DMS 273 treated with DMSO at 0.1 percent for 48 hours (cell line): Measurements from ENCODE around the gene ZBTB8A.
A peak's percentile ranks its signal among the peaks of the same experiment; 100 is the strongest.
"Not testable (repeated sequence)": the region's sequence is repeated elsewhere in the genome, so short reads cannot be mapped to it uniquely, and the experiment has no call there.

Source experiments
- DNase-seq: peaks from one replicate; lab custom pipeline; 2025; lab: John Stamatoyannopoulos, UW

Gene ZBTB8A

DNA sequence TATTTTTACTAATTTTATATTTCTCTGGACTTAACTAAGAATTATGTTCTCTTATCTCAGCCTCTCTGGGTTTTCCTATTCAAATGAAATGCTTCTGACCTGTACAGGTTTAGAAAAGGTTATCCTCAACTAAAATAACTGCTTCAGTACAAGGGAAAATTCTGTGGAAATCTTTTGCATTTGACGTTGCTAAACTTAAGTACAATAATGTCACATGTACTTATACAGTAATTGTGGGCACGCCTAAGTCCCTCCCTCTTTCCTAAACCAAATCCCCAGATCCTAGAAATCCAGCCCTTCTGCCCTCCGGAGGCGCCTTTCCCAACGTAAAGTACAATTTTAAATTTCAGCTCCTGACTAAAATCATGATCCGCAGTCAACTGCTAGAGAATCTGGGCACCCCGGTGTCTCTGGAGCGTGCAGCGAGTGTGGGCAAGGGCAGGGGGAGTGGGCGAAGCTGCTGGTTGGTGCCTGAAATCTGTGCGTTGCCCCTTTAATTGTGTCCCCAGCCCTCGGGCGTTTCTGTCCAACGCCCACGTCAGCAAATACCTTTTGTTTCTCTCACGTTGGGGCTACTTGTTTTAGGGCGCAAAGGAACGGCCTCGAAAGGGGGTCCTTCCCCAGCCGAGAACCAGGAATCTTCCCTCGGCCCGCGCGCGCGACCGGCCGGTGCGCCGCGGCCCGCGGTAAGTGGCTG lies at the start of gene ZBTB8A:
ZBTB8A (plus strand) TSS at position 541 of the 697 bp plus-strand sequence. CDS start 53,505 bp downstream, outside the sequence.
- DNase-seq: peak; percentile 41

DNA sequence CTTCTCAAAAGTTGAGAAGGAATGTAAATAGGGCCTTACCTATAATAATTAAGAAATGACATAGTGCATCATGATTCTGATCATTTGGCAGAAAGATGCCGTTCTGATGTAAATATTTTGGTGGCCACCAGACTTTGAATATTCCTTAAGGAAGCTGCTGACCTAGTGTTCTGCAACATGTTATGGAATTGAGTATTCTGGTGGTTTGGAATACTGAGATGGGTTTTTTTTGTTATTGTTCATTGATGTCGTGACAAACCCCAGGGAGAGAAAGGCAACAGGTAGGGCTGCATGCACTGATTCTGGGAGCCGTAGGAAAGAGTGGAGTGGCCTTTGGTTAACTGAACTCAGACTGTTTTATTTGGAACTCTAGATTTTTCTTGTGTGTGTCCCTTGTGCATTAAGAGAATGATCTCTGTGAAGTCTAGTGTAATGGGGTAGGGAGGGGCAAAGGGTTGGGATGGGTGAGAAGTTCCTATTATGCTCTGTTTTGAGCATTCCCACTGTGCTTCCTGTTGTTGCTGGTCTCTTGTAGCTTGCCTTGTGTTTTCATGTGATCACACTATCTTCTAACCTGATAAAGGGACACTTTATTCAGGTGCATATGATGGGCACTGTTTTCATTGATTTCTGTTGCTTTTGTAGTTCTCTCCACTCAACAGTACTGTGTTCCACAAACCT lies 49.3 kb upstream of the ZBTB8A start:
- DNase-seq: no peak

DNA sequence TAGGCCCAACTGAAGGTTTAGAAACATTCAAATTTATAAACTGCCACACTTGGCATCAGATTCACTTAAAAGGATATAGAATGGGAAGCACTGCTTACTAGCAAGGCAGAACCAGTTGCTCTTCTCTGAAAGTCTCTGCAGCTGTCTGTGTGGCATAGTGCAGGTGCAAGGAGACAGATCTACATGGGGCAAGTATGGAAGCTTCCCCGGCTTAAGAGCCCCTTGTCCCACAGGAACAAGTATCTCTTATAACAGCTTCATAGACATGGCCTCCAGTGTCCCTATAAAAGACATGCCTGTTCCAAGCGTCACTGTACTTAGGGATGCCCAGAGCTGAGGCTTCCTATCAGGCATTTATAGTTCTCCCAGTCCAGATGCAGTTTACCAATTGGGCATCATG lies 47.8 kb upstream of the ZBTB8A start:
- no peak for DNase-seq

DNA sequence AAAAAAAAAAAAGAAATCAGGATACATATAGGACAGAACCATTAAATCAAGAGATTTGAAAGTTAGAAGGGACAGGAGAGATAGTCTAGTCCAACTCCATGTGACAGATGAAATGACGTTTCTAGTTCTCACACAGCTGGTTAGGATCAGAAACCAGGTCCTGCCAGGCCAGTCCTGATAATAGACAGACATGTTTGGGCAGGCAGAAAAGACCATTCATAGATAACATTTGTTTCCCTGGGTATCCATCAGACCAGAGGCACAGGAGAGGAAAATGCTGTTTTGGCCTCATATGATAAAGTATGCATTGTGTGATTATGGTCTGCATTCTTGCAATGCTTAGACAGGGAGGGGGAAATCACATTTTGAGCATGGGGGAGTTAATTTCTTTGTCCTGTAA lies 45.0 kb upstream of the ZBTB8A start:
- DNase-seq: no peak

DNA sequence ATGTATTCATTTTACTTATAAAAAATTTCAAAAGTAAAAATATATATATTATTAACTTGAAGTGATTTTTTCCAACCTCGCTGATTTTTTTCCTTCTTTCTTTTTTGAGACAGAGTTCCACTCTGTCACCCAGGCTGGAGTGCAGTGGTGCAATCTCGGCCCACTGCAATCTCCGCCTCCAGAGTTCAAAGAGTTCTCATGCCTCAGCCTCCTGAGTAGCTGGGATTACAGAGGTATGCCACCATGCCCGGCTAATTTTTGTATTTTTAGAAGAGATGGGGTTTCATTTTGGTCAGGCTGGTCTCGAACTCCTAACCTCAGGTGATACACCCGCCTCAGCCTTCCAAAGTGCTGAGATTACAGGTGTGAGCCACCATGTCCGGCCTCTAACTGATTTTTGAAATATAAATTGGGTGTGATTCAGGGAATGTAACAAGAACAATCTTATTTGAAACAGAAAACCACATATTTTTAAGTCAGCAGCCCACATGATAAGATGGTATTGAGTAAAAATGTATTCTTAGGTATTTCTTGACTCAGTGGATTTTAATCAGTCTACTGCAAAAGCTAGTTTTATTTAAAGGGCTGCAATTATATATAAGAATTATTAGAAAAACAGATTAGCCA lies 44.4 kb upstream of the ZBTB8A start:
- DNase-seq: no peak

DNA sequence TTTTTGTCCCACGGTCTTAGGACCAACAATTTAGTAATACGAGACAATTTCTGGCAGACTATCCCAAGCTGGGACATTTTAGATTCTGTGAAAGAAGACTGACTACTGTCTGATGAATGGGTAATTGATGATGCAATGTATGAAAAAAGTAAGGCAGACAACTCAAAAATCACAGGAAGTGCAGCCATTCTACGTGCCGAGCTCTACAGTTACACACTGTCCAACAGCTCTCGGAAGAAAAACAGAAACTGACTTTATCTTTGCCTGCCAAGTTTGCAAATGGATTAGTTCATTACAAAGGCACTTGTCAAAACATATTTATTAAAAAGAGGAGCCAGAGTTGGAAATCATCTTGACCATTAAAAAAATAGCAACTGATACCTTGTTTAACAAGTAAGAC lies 43.1 kb upstream of the ZBTB8A start:
- no peak for DNase-seq

DNA sequence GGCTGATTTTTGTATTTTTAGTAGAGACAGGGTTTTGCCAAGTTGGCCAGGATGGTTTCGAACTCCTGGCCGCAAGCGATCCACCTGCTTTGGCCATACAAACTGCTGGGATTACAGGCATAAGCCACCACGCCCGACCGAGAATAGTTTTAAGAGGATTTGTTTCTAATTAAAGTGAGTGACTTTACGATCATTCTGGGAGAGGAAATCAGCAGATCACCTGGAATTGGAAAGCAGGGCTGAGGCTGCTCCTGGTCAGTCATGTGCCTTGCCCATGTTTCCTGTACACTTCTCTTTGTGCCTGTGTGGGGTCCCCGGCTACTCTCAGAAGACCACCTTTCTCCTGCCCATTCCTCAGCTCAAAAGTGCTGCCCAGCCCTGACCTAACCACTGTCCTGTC lies 40.5 kb upstream of the ZBTB8A start:
- no peak for DNase-seq

DNA sequence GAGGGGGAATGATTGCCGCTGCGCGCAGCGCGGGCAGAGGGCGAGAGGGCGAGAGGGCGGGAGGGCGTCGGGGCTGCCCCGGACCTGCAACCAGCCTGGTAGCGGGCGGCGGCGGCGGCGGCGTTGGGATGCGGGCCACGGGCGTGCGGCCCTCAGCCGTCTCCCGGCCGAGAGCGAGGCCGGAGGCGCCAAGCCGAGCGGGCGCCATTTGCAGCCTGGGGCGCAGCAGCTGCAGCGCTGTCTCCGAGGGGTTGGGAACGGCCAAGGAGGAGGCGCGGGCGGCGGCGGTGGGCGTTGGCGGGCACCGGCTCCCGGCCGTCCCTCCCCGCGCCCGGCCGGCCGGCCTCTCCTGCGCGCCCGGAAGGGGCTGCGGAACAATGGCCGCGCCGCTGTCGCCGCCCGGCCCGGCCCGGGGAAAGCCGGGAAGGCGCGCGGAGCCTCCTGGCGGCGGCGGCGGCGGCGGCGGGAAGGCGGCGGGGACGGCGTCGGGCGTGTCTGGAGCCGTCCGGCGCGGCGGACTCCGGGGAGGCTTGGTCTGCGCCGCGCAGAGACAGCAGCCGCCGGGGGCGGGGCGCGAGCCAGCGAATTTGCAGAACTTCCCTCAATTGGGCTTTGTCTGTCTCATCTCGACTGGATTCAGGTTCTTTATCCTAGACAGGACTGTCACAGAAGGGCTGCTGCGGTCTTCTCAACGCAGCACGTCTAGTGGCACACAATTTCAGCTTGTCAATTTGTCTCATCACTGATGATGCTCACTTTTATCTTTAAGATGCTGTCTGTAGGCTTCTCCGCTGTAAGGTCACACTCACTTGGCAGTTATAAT lies 38.6 kb upstream of the ZBTB8A start:
- DNase-seq: peak; percentile 22

DNA sequence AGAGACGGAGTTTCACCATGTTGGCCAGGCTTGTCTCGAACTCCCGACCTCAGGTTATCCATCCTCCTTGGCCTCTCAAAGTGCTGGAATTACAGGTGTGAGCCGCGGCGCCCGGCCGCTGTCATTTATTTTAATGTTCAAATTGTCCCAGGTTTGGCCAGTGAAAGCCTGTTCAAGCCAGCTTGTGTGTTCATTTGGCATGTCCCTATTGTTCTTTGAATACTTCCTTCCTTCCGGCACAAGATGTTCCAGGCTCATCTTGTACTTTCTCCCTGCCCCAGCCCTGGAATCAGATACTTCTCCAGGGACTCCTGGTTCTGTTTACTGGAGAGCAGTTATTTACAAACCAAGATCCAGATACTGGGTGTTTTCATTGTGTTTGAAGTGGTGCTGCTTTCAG lies 37.4 kb upstream of the ZBTB8A start:
- DNase-seq: no peak

DNA sequence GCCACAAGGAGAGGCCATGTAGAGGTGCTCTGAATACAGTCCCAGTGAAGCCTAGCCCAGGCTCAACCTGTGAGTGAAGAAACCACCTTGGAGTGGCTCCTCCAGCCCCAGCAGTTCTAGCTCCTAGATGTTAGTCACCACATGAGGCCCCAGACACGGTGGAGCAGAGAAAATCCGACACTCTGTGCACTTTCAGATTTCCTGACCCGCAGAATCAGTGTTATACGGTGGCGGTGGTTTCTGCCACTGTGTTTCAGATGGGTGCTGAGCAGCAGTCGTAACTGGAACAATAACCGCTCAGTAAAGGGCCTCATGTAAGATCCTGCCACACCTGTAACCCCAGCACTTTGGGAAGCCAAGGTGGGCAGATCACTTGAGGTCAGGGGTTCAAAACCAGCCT lies 36.1 kb upstream of the ZBTB8A start:
- no peak for DNase-seq

DNA sequence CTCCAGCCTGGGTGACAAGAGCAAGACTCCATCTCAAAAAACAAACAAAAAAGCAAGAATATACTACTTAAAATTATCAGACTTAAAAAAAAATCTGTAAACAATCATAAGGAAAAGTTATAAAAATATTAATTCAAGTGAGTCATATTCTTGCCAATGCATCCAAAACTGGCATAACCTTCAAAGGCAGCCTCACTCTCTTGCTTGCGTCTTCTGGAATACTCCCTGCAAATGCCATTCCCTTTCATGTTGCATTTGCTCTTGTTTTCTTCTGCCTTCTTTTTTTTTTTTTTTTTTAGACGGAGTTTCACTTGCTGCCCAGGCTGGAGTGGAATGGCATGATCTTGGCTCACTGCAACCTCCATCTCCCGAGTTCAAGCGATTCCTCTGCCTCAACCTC lies 32.2 kb upstream of the ZBTB8A start:
- DNase-seq: no peak

DNA sequence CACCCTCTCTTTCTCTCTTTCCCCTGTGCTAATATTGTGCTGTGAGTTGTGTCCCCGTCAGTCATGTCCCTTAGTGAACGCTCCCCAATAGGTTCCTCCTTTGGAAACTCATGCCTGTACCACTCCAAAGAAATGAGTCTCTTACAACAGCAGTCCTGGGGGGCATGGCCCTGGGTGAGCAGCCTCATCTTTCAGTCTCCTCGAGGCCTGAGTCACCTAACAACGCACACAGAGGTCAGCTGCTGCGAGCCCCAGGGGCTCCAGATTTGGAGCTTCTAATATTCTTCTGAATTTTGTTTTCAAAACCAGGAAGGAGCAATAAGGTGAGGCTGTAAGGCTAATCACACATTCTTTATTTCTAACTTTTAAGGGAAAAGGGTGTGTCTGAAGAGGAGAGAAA lies 30.5 kb upstream of the ZBTB8A start:
- no peak for DNase-seq

DNA sequence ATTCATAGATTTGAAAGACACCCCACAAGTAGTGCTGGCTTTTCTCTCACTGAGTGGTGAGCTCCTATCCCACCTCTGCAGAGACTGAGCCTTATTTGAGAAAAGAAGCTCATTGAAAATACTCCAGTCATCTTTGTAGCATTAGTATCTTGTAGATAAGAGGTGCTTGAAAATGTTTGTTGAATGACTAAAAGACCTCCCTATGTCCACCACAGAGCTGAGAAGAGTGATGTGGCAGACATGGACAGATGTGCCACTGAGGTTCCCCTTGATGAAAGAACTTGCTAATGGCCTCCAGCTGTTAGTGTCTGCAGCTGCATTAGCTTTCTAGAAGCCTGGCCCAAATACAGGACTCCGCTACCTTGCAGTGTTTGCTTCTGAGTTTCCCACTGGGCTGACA lies 29.3 kb upstream of the ZBTB8A start:
- no peak for DNase-seq

DNA sequence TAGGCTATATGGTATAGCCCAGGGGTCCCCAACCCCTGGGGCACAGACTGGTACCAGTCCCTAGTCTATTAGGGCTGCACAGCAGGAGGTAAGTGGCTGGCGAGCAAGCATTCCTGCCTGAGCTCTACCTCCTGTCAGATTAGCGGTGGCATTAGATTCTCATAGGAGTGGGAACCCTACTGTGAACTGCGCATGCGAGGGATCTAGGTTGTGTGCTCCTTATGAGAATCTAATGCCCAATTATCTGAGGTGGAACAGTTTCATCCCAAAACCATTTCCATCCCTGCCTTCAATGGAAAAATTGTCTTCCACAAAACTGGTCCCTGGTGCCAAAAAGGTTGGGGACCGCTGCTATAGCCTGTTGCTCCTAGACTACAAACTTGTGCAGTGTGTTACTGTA lies 22.8 kb upstream of the ZBTB8A start:
- DNase-seq: no peak

DNA sequence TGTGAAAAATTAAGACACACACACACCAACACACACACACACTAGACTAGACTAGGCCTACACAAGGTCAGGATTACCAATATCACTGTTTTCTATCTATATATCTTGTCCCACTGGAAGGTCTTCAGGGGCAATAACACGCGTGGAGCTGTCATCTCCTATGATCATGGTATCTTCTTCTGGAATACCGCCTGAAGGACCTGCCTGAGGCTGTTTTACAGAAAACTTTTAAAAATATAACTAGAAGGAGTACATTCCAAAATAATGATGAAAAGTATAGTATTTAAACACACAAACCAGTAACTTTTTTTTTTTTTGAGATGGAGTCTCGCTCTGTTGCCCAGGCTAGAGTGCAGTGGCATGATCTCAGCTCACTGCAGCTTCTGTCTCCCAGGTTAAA lies 20.3 kb upstream of the ZBTB8A start:
- DNase-seq: no peak

DNA sequence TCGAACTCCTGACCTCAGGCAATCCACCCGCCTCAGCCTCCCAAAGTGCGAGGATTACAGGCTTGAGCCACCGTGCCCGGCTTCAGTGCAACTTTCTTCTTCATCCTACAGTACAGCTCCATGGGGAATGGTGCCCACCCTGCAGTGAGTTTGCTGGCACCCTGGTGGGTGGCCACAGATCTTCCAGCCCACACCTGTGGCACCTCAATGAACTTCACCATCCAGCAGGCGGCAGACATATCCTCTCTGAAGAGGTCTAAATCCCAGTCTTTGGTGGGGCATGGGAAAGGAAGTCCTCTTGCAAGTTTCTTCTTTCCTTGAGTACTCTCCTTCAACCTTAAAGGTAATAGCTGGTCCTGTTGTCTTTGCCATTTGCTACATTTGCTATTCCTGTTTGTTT lies 18.1 kb upstream of the ZBTB8A start:
- no peak for DNase-seq

DNA sequence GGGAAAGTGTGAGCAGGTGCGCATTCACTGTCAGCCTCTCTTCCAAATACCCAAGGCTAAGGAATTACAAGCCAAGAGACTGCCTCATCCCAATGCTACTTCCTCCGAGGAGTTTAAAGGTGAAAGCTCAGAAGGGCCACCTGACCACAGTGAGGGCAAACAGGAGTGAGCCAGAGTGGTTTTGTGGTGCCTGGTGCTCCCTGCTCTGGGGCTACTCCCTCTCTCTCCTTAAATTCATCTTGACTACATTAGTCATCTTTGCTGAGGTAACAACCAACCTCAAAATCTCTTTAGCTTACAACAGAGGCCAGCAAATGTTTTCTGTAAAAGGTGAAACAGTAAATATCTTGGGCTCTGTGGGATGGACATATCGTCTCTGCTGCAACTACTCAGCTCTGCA lies 14.2 kb upstream of the ZBTB8A start:
- DNase-seq: no peak

DNA sequence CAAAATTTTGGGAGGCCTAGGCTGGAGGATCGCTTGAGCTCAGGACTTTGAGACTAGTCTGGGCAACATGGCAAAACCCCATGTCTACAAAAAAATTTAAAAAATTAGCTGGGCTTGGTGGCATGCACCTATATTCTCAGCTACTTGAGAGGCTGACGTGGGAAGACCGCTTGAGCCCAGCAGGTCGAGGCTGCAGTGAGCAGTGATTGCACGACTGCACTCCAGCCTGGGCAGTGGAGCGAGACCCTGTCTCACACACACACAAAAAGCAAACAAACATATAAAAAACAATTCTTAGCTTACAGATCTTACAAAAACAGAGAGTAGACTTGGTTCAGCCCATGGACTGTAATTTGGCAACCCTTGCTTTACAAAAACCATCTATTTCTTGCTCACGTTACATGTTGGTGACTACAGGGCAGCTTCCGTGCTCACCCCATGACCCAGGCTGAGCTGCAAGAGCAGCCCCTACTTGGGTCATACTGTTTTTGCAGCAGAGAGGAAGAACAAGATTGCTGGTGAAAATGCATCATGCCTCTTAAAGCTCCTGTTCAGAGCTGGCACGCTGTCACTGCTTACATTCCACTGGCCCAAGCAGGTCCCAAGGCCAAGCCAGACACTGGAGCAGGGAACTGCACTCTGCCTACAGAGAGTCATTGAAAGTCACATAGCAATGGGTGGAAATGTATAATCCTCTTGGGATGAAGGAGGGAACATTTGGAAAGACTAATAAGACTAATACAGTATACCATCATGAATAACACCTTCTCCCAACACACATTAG lies 13.4 kb upstream of the ZBTB8A start:
- DNase-seq: no peak

DNA sequence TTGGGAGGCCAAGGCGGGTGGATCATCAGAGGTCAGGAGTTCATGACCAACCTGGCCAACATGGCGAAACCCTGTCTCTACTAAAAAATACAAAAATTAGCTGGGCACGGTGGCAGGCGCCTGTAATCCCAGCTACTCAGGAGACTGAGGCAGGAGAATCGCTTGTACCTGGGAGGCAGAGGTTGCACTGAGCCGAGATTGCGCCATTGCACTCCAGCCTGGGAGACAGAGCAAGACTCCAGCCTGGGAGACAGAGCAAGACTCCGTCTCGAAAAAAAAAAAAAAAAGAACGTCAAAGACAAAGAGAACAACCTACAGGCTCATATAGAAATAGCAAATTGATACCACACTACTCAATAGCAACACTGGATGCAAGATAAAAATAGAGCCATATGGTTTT lies 10.7 kb upstream of the ZBTB8A start:
- not testable (repeated sequence) for DNase-seq

DNA sequence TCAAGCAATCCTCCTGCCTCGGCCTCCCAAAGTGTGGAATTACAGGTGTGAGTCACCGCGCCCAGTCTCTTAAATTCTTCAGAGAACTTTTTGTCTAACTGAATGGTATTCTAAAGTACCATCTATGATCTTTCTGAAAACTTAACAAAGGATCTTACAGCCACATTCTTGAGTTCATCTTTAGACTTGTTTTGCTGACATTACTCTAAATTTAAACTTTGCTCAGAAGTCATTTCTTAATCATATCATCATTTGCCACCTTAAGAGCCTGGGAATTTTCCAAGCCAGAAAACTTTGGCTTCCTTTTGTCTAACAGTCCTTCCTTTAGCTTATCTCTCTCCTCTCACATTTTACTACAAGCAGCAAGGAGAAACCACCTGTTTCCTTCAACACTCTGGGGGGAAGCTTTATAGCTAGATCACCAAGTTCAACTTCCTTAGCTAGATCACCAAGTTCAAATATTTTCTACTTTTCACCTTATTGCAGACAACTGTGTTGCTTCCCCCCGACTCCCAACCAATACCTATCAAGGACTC lies 5.4 kb upstream of the ZBTB8A start:
- no peak for DNase-seq

DNA sequence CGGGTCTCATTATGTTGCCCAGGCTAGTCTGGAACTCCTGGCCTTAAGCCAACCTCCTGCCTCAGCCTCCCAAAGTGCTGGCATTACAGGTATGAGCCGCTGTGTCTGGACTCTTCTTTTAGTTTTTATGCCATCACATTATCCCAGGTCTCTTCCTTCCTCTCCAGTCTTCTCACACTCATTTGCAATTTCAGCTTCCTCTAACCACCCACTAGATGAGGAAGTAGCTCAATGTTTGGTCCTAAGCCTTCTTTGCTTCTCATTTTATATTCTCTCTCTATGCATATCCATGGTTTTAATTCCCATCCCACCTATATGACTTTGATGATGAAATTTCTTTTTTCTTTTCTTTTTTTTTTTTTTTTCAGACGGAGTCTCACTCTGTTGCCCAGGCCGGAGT lies 3.1 kb upstream of the ZBTB8A start:
- no peak for DNase-seq

DNA sequence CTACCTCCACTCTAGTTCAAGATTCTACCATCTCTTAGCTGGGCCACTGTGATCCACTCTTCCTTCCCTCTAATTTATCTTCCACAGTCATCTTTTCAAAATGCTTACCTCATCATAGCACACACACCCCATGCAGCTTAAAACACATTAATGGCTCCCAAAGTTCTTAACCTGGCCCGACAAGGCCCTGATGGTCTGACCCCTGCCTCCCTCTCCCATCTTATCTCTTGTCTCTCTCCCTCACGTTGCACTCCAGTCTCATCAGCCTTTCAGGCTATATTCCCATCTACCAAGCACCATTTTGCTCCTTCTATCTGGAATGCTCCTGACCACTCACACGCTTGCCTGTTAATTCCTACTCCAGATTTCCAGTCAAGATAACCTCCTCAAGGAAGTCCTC lies 2.5 kb upstream of the ZBTB8A start:
- DNase-seq: no peak
